K562 (cell line): Measurements from ENCODE around the gene SDSL. TPM values are rescaled to one million over a fixed set of nuclear protein-coding genes. Genes with fewer than 3 reads are reported as not detected.

Source experiments
- GABPB2 ChIP-seq: fragments of 250-450 bp; sonication (Bioruptor Pico); conservative IDR thresholded peaks from 2 replicates; pipeline ENCODE4 v1.5.1; 2021; ENCODE audit warnings: mild to moderate bottlenecking
- HDAC2 ChIP-seq: fragments of 450-650 bp; IDR thresholded peaks from 2 replicates; pipeline ENCODE4 v1.6.1; 2016; ENCODE audit warnings: mild to moderate bottlenecking
- KAT2B ChIP-seq: IDR thresholded peaks from one replicate; pipeline ENCODE4 v1.6.1; 2012; ENCODE audit warnings: low read depth, mild to moderate bottlenecking, control low read depth, inconsistent platforms, low read length, moderate library complexity
- KDM4B ChIP-seq, 2 experiments: fragments of 450-650 bp in 1 of 2; sonication (generic) in 1 of 2; IDR thresholded peaks; 2 replicates each; pipeline ENCODE4 v1.6.1; 2016 to 2017; ENCODE audit warnings: borderline replicate concordance in 2 of 2, antibody characterized with exemption in 1 of 2, low read depth in 1 of 2, mild to moderate bottlenecking in 1 of 2
- RNF2 ChIP-seq: sonication (generic); IDR thresholded peaks from 2 replicates; pipeline ENCODE4 v1.6.1; 2016
- SP1 ChIP-seq: sonication (generic); formaldehyde crosslinking; IDR thresholded peaks from 2 replicates; pipeline ENCODE4 v1.8.1; 2022; ENCODE audit warnings: mild to moderate bottlenecking, missing genetic modification reagents
- TAF7 ChIP-seq: fragments of 450-650 bp; IDR thresholded peaks from 2 replicates; pipeline ENCODE4 v1.6.1; 2016; ENCODE audit warnings: missing genetic modification characterization, missing compliant biosample characterization
- XRCC5 ChIP-seq: fragments of 200-400 bp; formaldehyde crosslinking; IDR thresholded peaks from 2 replicates; pipeline ENCODE4 v1.6.1; 2017; ENCODE audit warnings: low read depth, mild to moderate bottlenecking, low read length
- ZBTB17 ChIP-seq: fragments of 450-650 bp; formaldehyde crosslinking; IDR thresholded peaks from 2 replicates; pipeline ENCODE4 v1.4.0; 2020; ENCODE audit warnings: mild to moderate bottlenecking
- ZBTB7A ChIP-seq: IDR thresholded peaks from 2 replicates; pipeline ENCODE4 v1.6.1; 2011; ENCODE audit warnings: low read depth, mild to moderate bottlenecking, low read length, moderate library complexity, borderline replicate concordance; ENCODE audit not compliant: control insufficient read depth
- ZC3H4 ChIP-seq: sonication (generic); formaldehyde crosslinking; IDR thresholded peaks from 2 replicates; pipeline ENCODE4 v1.9.0; 2021; ENCODE audit warnings: missing genetic modification reagents, borderline replicate concordance
- ZNF140 ChIP-seq: fragments of 250-450 bp; sonication (Bioruptor Pico); IDR thresholded peaks from 2 replicates; pipeline ENCODE4 v1.8.0; 2021; ENCODE audit warnings: moderate library complexity, mild to moderate bottlenecking, inconsistent platforms
- ZNF311 ChIP-seq: fragments of 250-450 bp; sonication (Bioruptor Pico); IDR thresholded peaks from 2 replicates; pipeline ENCODE4 v1.4.0; 2020; ENCODE audit warnings: mild to moderate bottlenecking, moderate library complexity
- ZNF354B ChIP-seq: fragments of 250-450 bp; sonication (Bioruptor Pico); IDR thresholded peaks from 2 replicates; pipeline ENCODE4 v1.4.0; 2020
- ZNF561 ChIP-seq: fragments of 450-650 bp; formaldehyde crosslinking; conservative IDR thresholded peaks from 2 replicates; pipeline ENCODE4 v1.4.0; 2020; ENCODE audit warnings: mild to moderate bottlenecking, moderate library complexity
- ZNF589 ChIP-seq: fragments of 200-800 bp; sonication (Bioruptor generic); IDR thresholded peaks from 2 replicates; pipeline ENCODE4 v1.6.1; 2016; ENCODE audit warnings: low read depth, missing genetic modification characterization, missing compliant biosample characterization
- ZNF644 ChIP-seq: fragments of 200-800 bp; sonication (Bioruptor generic); IDR thresholded peaks from 2 replicates; pipeline ENCODE4 v1.6.1; 2016; ENCODE audit warnings: low read depth, missing genetic modification characterization, missing compliant biosample characterization
- polyA plus RNA-seq, 8 experiments: library from polyadenylated mRNA; depleted of rRNA in 4 of 8; stranded (reverse) in 5 of 8; unstranded in 3 of 8; fragments of >200 nt; fragmentation: Nextera tagmentation in 2 of 8; fragmentation: Illumina TruSeq in 1 of 8; extraction: Ambion mirVana in 2 of 8; extraction: Trizol in 1 of 8; gene quantifications; 2 replicates each; pipeline versions ENCODE4 v1.2.1 to v1.2.3, GENCODE V29; 2011 to 2014; ENCODE audit warnings: inconsistent platforms in 1 of 8, missing spikeins in 1 of 8
- total RNA-seq, 7 experiments: library from RNA; depleted of rRNA in 6 of 7; stranded (reverse); fragments of >200 nt in 6 of 7; fragmentation: Illumina TruSeq in 2 of 7; extraction: Trizol in 2 of 7; gene quantifications; 2 replicates each; pipeline versions ENCODE4 v1.2.1 to v1.2.3, GENCODE V29; 2011 to 2021; ENCODE audit warnings: low replicate concordance in 1 of 7
- TF ChIP-seq, protein P1 (sequence below): fragments of 250-450 bp; sonication (Bioruptor Pico); IDR thresholded peaks from 2 replicates; pipeline ENCODE4 v1.8.0; 2021; ENCODE audit warnings: moderate library complexity, mild to moderate bottlenecking, inconsistent platforms
- TF ChIP-seq, protein P2 (sequence below): fragments of 450-650 bp; IDR thresholded peaks from 2 replicates; pipeline ENCODE4 v1.6.1; 2016; ENCODE audit warnings: low read depth

The SDSL gene
- total and polyA plus RNA-seq, 9 of the 15 experiments (the other 6 are each of a cell fraction or from before 2014, with no cell fraction given) = 0.31 to 11.0 (median 7.4) TPM

DNA sequence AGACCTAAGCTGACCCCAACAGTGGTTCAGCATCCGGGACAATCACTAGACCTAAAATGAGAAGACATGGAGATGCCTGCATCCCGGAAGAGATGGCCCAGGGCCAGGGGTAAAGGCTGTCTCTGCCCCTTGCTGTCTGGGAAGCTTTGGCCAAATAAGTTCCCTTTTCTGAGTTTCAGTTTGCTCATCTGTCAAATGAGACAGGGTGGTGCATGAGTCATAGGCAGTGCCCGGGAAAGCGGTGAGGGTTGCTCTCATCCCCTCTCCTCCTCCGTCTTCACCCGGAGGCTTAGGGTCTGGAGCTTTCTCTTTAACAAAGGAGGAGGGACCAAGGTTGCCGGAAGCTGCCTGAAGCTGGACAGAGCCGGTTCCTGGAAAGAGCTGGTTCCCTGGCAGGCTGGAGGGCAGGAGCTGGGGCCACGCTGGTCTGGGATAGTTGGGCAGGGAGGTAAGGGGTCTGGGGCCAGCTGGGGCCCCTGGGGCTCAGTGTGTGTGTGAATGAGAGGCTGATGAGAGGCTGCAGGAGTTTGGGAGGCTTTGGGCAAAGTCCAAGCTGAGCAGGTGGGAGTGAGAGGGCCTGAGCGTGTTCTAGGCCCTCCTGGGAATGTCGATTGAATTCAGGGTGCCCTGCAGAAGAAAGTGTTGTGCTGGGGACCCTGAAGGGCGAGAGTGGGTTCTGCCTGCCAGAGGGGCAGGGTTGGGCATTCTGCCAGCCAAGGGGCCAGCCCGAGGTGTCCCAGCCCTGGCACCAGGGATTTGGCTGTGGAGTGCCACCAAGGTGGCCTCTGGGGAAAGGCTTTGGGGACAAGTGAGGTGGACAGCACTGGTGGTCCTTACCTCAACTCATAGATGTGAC lies at the start of gene SDSL (continued):
- no peak for TF ChIP-seq ZNF311 (CRISPR knock-in tag)
- 0 out of 2 replicates have a peak, but pooled peaks have one; percentile 8 for TF ChIP-seq ZBTB7A
- no peak for TF ChIP-seq KAT2B
- TF ChIP-seq ZNF354B (CRISPR knock-in tag) = no peak
- 0 out of 2 replicates have a peak, but pooled peaks have one; percentile 58 for TF ChIP-seq SP1 (CRISPR knock-in tag)
- no peak for TF ChIP-seq ZNF644 (tag)
- peak; percentile 68; the same call in 1 of the 2 replicates for TF ChIP-seq RNF2
- TF ChIP-seq TAF7 (tag) = peak; percentile 89
- TF ChIP-seq ZNF140 (CRISPR knock-in tag) = no peak
- no peak for TF ChIP-seq KDM4B (IDR thresholded peaks at IDR 0.05; ENCODE audit: borderline replicate concordance in 2 of 2, low read depth in 1 of 2)
- 0 out of 2 replicates have a peak, but pooled peaks have one; percentile 51 for TF ChIP-seq ZBTB17 (CRISPR knock-in tag)
- TF ChIP-seq, protein P1, sequence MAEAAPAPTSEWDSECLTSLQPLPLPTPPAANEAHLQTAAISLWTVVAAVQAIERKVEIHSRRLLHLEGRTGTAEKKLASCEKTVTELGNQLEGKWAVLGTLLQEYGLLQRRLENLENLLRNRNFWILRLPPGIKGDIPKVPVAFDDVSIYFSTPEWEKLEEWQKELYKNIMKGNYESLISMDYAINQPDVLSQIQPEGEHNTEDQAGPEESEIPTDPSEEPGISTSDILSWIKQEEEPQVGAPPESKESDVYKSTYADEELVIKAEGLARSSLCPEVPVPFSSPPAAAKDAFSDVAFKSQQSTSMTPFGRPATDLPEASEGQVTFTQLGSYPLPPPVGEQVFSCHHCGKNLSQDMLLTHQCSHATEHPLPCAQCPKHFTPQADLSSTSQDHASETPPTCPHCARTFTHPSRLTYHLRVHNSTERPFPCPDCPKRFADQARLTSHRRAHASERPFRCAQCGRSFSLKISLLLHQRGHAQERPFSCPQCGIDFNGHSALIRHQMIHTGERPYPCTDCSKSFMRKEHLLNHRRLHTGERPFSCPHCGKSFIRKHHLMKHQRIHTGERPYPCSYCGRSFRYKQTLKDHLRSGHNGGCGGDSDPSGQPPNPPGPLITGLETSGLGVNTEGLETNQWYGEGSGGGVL (CRISPR knock-in tag) = no peak
- TF ChIP-seq XRCC5 = no peak
- TF ChIP-seq, protein P2, sequence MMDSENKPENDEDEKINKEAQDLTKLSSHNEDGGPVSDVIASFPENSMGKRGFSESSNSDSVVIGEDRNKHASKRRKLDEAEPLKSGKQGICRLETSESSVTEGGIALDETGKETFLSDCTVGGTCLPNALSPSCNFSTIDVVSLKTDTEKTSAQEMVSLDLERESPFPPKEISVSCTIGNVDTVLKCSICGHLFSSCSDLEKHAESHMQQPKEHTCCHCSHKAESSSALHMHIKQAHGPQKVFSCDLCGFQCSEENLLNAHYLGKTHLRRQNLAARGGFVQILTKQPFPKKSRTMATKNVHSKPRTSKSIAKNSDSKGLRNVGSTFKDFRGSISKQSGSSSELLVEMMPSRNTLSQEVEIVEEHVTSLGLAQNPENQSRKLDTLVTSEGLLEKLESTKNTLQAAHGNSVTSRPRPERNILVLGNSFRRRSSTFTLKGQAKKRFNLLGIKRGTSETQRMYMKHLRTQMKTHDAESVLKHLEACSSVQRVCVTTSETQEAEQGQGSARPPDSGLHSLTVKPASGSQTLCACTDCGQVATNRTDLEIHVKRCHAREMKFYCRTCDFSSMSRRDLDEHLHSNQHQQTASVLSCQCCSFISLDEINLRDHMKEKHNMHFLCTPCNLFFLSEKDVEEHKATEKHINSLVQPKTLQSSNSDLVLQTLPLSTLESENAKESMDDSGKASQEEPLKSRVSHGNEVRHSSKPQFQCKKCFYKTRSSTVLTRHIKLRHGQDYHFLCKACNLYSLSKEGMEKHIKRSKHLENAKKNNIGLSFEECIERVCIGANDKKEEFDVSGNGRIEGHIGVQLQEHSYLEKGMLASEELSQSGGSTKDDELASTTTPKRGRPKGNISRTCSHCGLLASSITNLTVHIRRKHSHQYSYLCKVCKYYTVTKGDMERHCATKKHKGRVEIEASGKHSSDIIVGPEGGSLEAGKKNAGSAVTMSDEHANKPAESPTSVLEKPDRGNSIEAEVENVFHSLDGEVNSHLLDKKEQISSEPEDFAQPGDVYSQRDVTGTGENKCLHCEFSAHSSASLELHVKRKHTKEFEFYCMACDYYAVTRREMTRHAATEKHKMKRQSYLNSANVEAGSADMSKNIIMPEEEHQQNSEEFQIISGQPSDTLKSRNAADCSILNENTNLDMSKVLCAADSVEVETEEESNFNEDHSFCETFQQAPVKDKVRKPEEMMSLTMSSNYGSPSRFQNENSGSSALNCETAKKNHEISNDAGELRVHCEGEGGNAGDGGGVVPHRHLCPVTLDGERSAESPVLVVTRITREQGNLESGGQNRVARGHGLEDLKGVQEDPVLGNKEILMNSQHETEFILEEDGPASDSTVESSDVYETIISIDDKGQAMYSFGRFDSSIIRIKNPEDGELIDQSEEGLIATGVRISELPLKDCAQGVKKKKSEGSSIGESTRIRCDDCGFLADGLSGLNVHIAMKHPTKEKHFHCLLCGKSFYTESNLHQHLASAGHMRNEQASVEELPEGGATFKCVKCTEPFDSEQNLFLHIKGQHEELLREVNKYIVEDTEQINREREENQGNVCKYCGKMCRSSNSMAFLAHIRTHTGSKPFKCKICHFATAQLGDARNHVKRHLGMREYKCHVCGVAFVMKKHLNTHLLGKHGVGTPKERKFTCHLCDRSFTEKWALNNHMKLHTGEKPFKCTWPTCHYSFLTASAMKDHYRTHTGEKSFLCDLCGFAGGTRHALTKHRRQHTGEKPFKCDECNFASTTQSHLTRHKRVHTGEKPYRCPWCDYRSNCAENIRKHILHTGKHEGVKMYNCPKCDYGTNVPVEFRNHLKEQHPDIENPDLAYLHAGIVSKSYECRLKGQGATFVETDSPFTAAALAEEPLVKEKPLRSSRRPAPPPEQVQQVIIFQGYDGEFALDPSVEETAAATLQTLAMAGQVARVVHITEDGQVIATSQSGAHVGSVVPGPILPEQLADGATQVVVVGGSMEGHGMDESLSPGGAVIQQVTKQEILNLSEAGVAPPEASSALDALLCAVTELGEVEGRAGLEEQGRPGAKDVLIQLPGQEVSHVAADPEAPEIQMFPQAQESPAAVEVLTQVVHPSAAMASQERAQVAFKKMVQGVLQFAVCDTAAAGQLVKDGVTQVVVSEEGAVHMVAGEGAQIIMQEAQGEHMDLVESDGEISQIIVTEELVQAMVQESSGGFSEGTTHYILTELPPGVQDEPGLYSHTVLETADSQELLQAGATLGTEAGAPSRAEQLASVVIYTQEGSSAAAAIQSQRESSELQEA = no peak
- TF ChIP-seq GABPB2 (CRISPR knock-in tag) = no peak
- TF ChIP-seq ZNF589 = peak; percentile 78
- TF ChIP-seq ZNF561 (CRISPR knock-in tag) = no peak
- no peak for TF ChIP-seq ZC3H4 (CRISPR knock-in tag)
- TF ChIP-seq HDAC2 = peak; percentile 23; the same call in 1 of the 2 replicates
